Central memory CD8-positive, alpha-beta T cell (primary cell): ENCODE measurements around the gene ZCCHC13.
"Not testable (repeated sequence)": the region's sequence is repeated elsewhere in the genome, so short reads cannot be mapped to it uniquely, and the experiment has no call there.

Experiments used
- ATAC-seq: fragments of 150-1000 bp; cut with Tn5 transposase; replicated peaks from 2 replicates; pipeline ENCODE4 v1.10.0; 2022; ENCODE audit warnings: mild to moderate bottlenecking, moderate FRiP score, moderate number of reproducible peaks; ENCODE audit not compliant: poor library complexity, severe bottlenecking; ENCODE audit errors: extremely low read depth
- DNase-seq, 2 donors: peaks; one replicate each; pipeline ENCODE4 v3.0.0; 2021; ENCODE audit warnings: low spot score in 2 of 2
- H3K27ac Mint-ChIP-seq: one replicate; pipeline ENCODE4 v1.8.0; 2022; ENCODE audit warnings: low read depth, mild to moderate bottlenecking, moderate library complexity, mixed read lengths
- H3K27me3 Mint-ChIP-seq: one replicate; pipeline ENCODE4 v1.8.0; 2022; ENCODE audit warnings: mixed read lengths
- H3K36me3 Mint-ChIP-seq: one replicate; pipeline ENCODE4 v1.8.0; 2022; ENCODE audit warnings: mild to moderate bottlenecking, moderate library complexity, mixed read lengths; ENCODE audit not compliant: insufficient read depth
- H3K4me1 Mint-ChIP-seq: one replicate; pipeline ENCODE4 v1.8.0; 2022; ENCODE audit warnings: mixed read lengths
- H3K4me3 Mint-ChIP-seq: one replicate; pipeline ENCODE4 v1.8.0; 2022; ENCODE audit warnings: mild to moderate bottlenecking, moderate library complexity, mixed read lengths
- H3K9me3 Mint-ChIP-seq: one replicate; pipeline ENCODE4 v1.8.0; 2022; ENCODE audit warnings: mixed read lengths

The ZCCHC13 gene

DNA sequence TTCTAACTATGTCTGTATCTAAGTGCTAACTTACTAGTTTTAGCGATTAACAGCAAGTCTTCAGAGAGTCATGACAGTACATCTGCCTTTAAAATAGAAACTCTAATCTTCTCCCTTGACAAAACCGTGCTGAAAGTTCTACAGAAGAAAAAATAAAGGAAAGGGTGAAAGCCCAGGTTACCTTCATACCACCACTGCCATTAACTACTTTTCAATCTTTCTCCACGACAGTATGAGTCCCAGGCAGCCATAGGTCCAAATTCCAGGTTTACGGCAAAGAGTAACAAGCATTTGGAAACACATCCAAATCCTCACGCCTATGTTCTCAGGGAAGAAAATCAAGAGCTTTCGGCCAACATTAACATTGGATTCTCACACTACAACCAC, 12.4 kb upstream of the ZCCHC13 start:
- no peaks in the 10 kb centered on the region for H3K27me3 Mint-ChIP-seq
- H3K4me1 Mint-ChIP-seq = peaks cover 13% of the 10 kb centered on the region
- no peaks in the 10 kb centered on the region for H3K9me3 Mint-ChIP-seq
- peak overlapping the region; percentile 97 for H3K4me3 Mint-ChIP-seq
- ATAC-seq (no peak), DNase-seq (no peak)
- peaks cover 23% of the 10 kb centered on the region for H3K36me3 Mint-ChIP-seq
- peak overlapping the region; percentile 95 for H3K27ac Mint-ChIP-seq

DNA sequence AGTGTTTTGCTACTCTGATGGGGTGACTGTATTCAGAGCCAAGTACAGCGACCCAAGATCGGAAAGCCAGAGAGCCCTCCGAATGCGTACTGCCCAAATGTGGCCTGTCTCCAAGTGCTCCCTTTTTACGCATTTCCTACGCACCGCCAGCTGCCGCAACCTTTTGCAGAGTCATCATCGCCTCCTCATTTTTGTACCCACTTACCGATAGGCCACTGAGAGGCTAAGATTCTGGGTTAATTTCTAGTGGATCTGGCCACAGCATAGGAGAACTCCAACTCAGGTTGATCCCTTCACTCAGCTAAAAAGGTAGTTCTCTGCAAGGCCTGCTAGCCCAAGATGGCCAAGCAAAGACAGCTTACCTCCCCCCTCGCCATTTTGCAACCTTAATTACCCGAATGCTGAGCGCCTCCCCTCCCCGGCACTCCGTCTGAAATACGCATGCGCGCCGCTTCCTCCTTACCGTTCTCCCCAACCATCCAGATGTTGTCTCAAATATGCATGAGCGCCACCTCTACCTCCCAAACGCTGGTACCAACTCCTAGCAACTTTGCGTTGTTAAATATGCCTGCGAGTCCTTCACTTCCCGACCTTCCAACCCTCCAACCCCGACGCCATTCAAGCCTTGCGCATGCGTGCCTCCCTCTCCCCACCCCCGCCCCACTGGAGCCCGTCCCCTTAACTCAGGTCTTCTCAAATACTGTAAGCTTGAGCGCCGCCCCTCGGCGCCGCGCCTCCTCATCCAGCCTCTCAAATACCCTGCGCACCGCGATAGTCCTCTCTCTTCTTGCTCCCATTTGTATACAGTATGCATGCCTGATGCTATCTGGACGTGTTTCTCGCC, 11.8 kb upstream of the ZCCHC13 start:
- peak; percentile 64 to 70 for DNase-seq
- H3K27ac Mint-ChIP-seq = peak overlapping the region; percentile 95
- peaks cover 13% of the 10 kb centered on the region for H3K4me1 Mint-ChIP-seq
- H3K9me3 Mint-ChIP-seq = no peaks in the 10 kb centered on the region
- peak; percentile 86 for ATAC-seq
- H3K36me3 Mint-ChIP-seq = peaks cover 23% of the 10 kb centered on the region
- H3K4me3 Mint-ChIP-seq = peak overlapping the region; percentile 97
- no peaks in the 10 kb centered on the region for H3K27me3 Mint-ChIP-seq

DNA sequence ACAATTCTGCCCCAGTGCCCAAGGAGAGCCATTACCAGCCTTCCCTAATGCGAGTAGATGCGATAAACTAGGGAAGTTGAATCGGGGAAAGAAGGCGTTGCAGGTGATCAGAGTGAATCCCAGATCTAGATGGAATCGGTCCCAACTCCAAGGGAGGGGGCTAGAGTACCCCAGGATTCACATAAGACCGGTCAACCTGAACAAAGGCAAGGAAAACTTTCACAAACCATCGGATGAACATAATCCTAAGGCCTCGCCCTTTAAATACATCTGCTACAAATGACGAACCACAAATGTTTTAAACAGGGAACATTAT, 11.2 kb upstream of the ZCCHC13 start:
- ATAC-seq = no peak

DNA sequence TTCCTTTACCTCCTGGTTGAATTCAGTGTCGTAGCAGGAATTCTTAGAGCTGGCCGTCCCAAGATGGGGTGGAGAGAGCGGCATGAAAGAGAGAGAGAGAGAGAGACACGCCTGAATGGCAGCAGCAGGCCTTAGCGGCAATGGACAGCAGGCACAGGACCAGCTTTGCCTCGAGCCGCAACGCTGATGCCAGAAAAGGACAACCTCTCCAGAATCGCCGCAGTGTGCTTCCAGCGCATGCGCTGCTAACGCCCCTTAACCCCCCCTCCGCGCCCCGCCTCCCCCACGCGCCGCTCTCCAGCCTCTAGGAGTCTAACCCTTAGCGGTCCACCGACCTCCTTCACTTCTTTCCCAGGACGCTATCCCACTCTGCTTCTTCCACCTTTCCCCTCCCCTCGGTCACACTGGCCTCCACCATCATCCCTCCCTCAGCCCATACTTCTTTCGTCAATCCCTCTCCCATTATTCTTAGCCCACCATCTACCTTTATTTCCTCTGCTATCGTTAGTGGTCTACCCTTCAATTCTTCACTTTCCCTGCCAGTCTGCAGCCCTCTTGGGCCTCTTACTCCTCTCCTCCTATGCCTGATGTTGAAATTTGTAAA, 10.5 kb upstream of the ZCCHC13 start:
- no peaks in the 10 kb centered on the region for H3K9me3 Mint-ChIP-seq
- DNase-seq (peak in 1 of 2 donors; percentile 14), ATAC-seq (no peak)
- peak overlapping the region; percentile 97 for H3K4me3 Mint-ChIP-seq
- peaks cover 23% of the 10 kb centered on the region for H3K36me3 Mint-ChIP-seq
- peaks cover 13% of the 10 kb centered on the region for H3K4me1 Mint-ChIP-seq
- peak overlapping the region; percentile 95 for H3K27ac Mint-ChIP-seq
- H3K27me3 Mint-ChIP-seq = no peaks in the 10 kb centered on the region

More for the DNA sequence above, 11.2 kb upstream of the ZCCHC13 start:
- DNase-seq = no peak
- Mint-ChIP-seq H3K4me1 (peaks cover 13% of the 10 kb centered on the region), H3K36me3 (peaks cover 23% of the 10 kb centered on the region), H3K27ac (peak overlapping the region; percentile 95), H3K27me3 (no peaks in the 10 kb centered on the region), H3K4me3 (peak overlapping the region; percentile 97), H3K9me3 (no peaks in the 10 kb centered on the region)

DNA sequence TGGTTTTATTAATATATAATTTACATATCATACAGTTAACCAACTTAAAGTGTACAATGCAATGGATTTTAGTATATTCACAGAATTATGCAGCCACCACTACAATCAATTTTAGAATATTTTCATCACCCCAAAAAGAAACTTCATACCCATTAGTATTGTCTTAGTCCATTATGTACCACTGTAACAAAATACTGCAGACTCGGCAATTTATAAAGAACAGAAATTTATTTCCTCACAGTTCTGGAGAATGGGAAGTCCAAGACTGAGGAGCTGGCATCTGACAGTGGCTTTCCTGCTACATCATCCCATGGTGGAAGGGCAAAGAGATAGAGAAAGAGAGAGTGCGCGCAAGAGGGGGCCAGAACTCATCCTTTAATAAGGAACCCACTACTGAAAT, 8.9 kb upstream of the ZCCHC13 start:
- peaks cover 20% of the 10 kb centered on the region for H3K36me3 Mint-ChIP-seq
- no peak overlapping the region for H3K27ac Mint-ChIP-seq
- no peaks in the 10 kb centered on the region for H3K27me3 Mint-ChIP-seq
- ATAC-seq = no peak
- peaks cover 13% of the 10 kb centered on the region for H3K4me1 Mint-ChIP-seq
- no peak for DNase-seq
- H3K9me3 Mint-ChIP-seq = no peaks in the 10 kb centered on the region
- no peak overlapping the region for H3K4me3 Mint-ChIP-seq

DNA sequence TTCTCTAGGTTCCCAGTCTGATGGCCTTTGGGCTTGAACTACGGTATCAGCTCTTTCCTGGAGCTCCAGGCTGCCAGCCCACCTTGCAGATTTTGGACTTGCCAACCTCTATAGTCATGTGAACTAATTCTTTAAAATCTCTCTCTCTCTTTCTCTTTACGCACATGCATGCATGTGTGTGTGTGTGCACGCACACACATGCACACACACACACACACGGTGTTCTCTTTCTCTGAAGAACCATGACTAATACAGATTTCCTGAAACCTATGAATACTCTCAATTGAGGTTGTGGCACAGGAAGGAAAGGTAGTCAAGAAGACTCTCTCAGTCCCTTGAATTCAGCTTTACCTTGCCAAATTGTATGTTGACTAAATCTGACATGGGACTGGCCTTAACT, 6.2 kb upstream of the ZCCHC13 start:
- DNase-seq (no peak), ATAC-seq (no peak)
- no peaks in the 10 kb centered on the region for H3K27me3 Mint-ChIP-seq
- H3K27ac Mint-ChIP-seq = no peak overlapping the region
- H3K9me3 Mint-ChIP-seq = no peaks in the 10 kb centered on the region
- H3K4me1 Mint-ChIP-seq = peaks cover 6% of the 10 kb centered on the region
- H3K36me3 Mint-ChIP-seq = peaks cover 2% of the 10 kb centered on the region
- no peak overlapping the region for H3K4me3 Mint-ChIP-seq

DNA sequence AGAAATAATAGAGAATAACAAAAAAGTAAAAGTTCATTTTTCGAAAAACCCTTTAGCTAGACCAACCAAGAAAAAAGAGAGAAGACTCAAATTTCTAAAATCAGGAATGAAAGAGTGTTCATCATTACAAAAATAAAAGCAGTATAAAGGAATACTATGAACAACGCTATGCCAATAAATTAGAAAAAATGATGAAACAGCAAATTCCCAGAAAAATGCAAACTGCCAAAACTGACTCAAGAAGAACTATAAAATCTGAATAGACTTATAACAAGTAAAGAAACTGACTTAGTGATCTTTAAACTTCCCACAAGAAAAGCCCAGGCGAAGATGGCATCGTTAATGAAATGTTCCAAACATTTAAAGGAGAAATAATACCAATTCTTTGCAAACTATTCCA, 3.1 kb upstream of the ZCCHC13 start:
- Mint-ChIP-seq H3K27ac (no peak overlapping the region), H3K9me3 (no peaks in the 10 kb centered on the region), H3K27me3 (no peaks in the 10 kb centered on the region), H3K4me3 (no peak overlapping the region), H3K36me3 (no peaks in the 10 kb centered on the region), H3K4me1 (no peaks in the 10 kb centered on the region)
- ATAC-seq (no peak), DNase-seq (no peak)

DNA sequence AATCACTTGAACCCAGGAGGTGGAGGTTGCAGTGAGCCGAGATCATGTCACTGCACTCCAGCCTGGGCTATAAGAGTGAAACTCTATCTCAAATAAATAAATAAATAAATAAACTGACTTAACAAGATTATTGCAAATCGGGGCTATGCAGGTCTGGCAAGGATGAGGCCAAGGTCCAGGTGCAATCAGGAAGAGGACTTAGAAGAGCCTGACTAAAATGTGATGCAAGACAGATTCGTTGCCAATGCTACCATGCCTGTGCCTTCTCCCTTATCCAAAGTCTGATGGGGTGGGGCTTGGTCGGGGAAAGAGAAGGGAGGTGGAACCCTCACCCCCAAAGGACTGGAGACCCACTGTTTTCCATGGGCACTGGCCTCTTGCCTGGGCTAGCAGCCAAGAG, 14.7 kb downstream of the ZCCHC13 start:
- Mint-ChIP-seq H3K27me3 (no peaks in the 10 kb centered on the region), H3K4me3 (no peak overlapping the region), H3K27ac (no peak overlapping the region), H3K4me1 (no peaks in the 10 kb centered on the region), H3K36me3 (no peaks in the 10 kb centered on the region), H3K9me3 (no peaks in the 10 kb centered on the region)
- ATAC-seq (no peak), DNase-seq (no peak)

DNA sequence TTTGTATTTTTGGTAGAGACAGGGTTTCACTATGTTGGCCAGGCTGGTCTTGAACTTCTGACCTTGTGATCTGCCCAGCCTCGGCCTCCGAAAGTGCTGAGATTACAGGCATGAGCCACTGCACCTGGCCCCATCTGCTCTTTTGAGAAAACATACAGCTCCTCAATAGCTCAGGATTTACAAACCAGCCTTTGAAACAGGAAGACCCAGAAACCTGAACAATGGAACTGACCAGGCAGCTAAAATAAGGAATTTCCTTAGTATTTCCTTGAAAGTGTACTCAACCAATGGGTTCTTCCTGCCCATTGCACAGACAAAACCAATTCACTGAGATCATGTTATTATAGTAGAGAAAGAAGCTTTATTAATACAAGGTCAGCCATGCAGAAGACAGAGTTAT, 15.3 kb downstream of the ZCCHC13 start:
- H3K27ac Mint-ChIP-seq, H3K4me3 Mint-ChIP-seq, H3K36me3 Mint-ChIP-seq, ATAC-seq, H3K9me3 Mint-ChIP-seq, H3K4me1 Mint-ChIP-seq, H3K27me3 Mint-ChIP-seq, DNase-seq: not testable (repeated sequence)

DNA sequence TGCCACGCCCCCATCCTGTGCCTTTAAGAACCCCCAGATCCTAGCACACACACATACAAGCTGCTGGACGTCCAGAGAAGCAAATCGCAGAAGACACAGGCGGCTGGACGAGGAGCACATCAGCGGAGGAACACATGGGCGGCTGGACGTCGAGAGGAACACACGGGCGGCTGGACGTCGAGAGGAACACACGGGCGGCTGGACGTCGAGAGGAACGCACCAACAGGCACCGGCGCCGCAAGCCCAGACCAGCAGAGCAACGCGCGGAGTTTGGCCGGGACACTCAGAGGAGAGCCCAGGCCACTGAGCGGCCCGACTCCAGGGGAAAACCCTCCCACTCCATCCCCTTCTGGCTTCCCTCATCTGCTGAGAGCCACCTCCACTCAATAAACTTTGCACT, 17.2 kb downstream of the ZCCHC13 start:
- no peaks in the 10 kb centered on the region for H3K9me3 Mint-ChIP-seq
- H3K36me3 Mint-ChIP-seq = no peaks in the 10 kb centered on the region
- H3K4me1 Mint-ChIP-seq = no peaks in the 10 kb centered on the region
- DNase-seq (no peak), ATAC-seq (no peak)
- H3K27ac Mint-ChIP-seq = no peak overlapping the region
- H3K27me3 Mint-ChIP-seq = no peaks in the 10 kb centered on the region
- no peak overlapping the region for H3K4me3 Mint-ChIP-seq

DNA sequence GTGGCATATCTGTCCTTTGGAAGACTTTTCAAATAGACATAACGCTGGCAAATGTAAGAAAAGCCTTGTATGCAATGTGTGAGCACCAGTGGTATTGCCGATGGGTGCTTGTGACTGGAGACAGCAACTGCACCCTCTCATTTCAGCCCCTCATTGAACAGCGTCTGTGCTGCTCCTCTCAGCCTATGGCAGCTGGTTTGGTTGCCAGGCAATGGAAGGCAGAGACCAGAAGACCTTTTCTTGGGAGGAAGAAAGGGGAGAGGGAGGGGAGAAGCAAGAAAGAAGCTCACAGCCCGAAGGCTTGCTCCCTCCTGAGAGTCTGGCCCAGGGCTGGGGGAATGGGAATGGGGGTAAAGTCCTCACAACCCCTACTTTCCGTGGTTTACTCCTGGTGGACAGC, 20.2 kb downstream of the ZCCHC13 start:
- DNase-seq = no peak
- H3K27me3 Mint-ChIP-seq = no peaks in the 10 kb centered on the region

DNA sequence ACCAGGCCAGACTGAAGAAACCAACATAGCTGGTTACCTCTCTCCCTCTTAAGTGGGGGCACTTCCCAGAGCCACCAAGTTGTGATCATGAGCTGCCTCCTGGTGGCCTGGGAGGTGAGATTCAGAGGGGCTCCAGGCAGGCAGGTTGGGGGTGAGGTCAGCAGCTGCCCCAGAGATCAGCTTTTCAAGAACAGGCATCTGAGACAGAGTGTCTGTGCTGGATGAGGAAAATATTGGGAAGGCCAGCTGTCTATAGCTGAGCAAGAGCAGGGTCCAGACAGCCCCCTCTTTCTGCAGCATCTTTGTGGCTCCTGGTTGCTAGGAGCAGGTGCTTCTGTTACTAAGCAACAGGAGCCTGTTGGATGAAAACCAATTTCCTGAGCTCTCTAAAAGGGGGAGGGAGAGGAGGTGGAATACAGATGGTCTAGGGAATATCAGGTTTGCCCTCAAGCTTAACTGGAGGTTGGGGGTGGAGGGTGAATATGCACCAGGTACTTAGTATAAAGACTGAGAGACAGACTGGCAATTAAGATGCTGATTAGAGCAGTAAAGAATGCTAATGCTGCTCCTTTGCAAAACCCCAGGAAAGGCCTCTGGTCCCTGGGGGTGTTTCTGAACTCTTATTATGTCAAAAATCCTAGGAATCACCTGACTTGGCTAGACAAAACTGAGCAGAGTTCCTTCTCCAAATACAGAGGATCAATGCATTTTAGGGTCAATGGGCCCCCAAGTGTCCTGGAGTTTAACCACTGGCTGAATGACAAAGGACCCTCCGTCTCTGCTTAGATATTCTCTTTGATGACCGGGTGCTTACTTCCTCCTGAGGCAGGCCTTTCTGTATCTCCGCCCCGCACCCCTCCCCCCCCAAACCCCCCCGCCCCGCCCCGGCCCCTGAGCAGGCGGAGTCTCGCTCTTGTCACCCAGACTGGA, 21.4 kb downstream of the ZCCHC13 start:
- Mint-ChIP-seq H3K27me3 (no peaks in the 10 kb centered on the region), H3K9me3 (no peaks in the 10 kb centered on the region), H3K4me1 (no peaks in the 10 kb centered on the region), H3K27ac (no peak overlapping the region), H3K4me3 (no peak overlapping the region), H3K36me3 (no peaks in the 10 kb centered on the region)
- DNase-seq = no peak
- ATAC-seq = no peak

More for the DNA sequence above, 20.2 kb downstream of the ZCCHC13 start:
- H3K4me3 Mint-ChIP-seq = no peak overlapping the region
- H3K4me1 Mint-ChIP-seq = no peaks in the 10 kb centered on the region
- no peak for ATAC-seq
- H3K27ac Mint-ChIP-seq = no peak overlapping the region
- no peaks in the 10 kb centered on the region for H3K36me3 Mint-ChIP-seq
- H3K9me3 Mint-ChIP-seq = no peaks in the 10 kb centered on the region
